ENCODE results near the gene SWI5. TPM values are rescaled to one million over a fixed set of nuclear protein-coding genes. Genes with fewer than 3 reads are reported as not detected.

The SWI5 gene
- total RNA-seq, 3 donors from 2014 or later (not counting 1 experiment from before 2014, with no cell fraction given), result 6.3 to 9.3 (median 8.4) TPM

DNA sequence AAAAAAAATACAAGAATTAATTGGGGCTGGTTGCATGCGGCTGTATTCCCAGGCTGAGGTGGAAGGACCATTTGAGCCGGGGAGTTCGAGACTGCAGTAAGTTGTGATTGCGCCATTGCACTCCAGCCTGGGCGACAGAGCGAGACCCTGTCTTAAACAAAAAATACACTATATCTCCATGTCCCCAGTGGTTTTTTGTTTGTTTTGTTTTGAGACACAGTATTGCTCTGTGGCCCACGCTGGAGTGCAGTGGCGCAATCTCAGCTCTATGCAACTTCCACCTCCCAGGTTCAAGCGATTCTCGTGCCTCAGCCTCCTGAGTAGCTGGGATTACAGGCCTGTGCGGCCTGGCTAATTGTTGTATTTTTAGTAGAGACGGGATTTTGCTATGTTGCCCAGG lies 47.7 kb downstream of the SWI5 start:
- H3K27ac Mint-ChIP-seq, result peak overlapping the region; percentile 94 to 95
- Histone ChIP-seq H3K36me3 (ENCODE audit: control insufficient read depth, insufficient read depth, low read length) (peaks cover 13% of the 10 kb centered on the region), H3K4me3 (ENCODE audit: low read length) (no peak overlapping the region), H3K27ac (ENCODE audit: low read length) (no peak overlapping the region), H3K27me3 (ENCODE audit: control insufficient read depth, insufficient read depth, low read length) (no peaks in the 10 kb centered on the region), H3K4me1 (ENCODE audit: control insufficient read depth, insufficient read depth, low read length) (peaks cover 28% of the 10 kb centered on the region), H3K9me3 (ENCODE audit: control insufficient read depth, insufficient read depth, low read length) (no peaks in the 10 kb centered on the region)
- H3K36me3 Mint-ChIP-seq, result no peaks in the 10 kb centered on the region
- H3K4me3 Mint-ChIP-seq, result peak overlapping the region; percentile 95
- H3K9me3 Mint-ChIP-seq, result no peaks in the 10 kb centered on the region
- TF ChIP-seq, protein P1, sequence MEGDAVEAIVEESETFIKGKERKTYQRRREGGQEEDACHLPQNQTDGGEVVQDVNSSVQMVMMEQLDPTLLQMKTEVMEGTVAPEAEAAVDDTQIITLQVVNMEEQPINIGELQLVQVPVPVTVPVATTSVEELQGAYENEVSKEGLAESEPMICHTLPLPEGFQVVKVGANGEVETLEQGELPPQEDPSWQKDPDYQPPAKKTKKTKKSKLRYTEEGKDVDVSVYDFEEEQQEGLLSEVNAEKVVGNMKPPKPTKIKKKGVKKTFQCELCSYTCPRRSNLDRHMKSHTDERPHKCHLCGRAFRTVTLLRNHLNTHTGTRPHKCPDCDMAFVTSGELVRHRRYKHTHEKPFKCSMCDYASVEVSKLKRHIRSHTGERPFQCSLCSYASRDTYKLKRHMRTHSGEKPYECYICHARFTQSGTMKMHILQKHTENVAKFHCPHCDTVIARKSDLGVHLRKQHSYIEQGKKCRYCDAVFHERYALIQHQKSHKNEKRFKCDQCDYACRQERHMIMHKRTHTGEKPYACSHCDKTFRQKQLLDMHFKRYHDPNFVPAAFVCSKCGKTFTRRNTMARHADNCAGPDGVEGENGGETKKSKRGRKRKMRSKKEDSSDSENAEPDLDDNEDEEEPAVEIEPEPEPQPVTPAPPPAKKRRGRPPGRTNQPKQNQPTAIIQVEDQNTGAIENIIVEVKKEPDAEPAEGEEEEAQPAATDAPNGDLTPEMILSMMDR (IDR thresholded peaks at IDR 0.05), result no peak
- WGBS (ENCODE audit: insufficient coverage), result 92% methylated on average over 11 of the region's 12 CpGs
- ATAC-seq (no peak), DNase-seq (no peak)
- no peaks in the 10 kb centered on the region for H3K27me3 Mint-ChIP-seq (ENCODE audit: low read depth in 2 of 2)
- intact Hi-C loops (cut with micrococcal nuclease), result loop anchor here (5.0 to 10.0 kb wide), 2 partner anchors 46 to 129 kb away; partner anchors contain the start of genes CIZ1, GOLGA2 and SWI5
- H3K4me1 Mint-ChIP-seq, result peaks cover 19 to 24% of the 10 kb centered on the region in 2 donors

DNA sequence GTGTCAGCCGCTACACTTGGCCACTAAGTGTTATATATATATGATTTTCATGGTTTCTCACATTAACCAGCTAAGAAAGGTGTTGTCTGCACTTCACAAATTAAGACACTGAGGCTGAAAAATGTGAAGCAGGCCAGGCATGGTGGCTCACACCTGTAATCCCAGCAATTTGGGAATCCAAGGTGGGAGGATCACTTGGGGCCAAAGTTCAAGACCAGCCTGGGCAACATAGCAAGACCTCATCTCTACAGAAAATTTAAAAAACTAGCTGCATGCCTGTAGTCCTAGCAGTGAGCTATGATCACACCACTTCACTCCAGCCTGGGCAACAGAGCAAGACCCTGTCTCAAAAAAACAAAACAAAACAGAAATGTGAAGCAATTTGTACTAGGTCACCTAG lies 48.3 kb downstream of the SWI5 start:
- Mint-ChIP-seq H3K27me3 (ENCODE audit: low read depth in 2 of 2) (no peaks in the 10 kb centered on the region), H3K36me3 (no peaks in the 10 kb centered on the region), H3K27ac (no peak overlapping the region), H3K4me1 (peaks cover 19 to 24% of the 10 kb centered on the region in 2 donors), H3K4me3 (peak overlapping the region; percentile 35), H3K9me3 (no peaks in the 10 kb centered on the region)
- peaks cover 13% of the 10 kb centered on the region for H3K36me3 ChIP-seq (ENCODE audit: control insufficient read depth, insufficient read depth, low read length)
- H3K4me1 ChIP-seq (ENCODE audit: control insufficient read depth, insufficient read depth, low read length), result peaks cover 28% of the 10 kb centered on the region
- TF ChIP-seq, protein P1 (IDR thresholded peaks at IDR 0.05), result no peak
- no peak for DNase-seq
- no peaks in the 10 kb centered on the region for H3K9me3 ChIP-seq (ENCODE audit: control insufficient read depth, insufficient read depth, low read length)
- no peaks in the 10 kb centered on the region for H3K27me3 ChIP-seq (ENCODE audit: control insufficient read depth, insufficient read depth, low read length)
- H3K27ac ChIP-seq (ENCODE audit: low read length), result no peak overlapping the region
- H3K4me3 ChIP-seq (ENCODE audit: low read length), result no peak overlapping the region
- ATAC-seq, result no peak
- WGBS (ENCODE audit: insufficient coverage), result no CpG with 5 or more reads among the region's 1 CpG
- intact Hi-C loops (cut with micrococcal nuclease), result loop anchor here (5.0 to 10.0 kb wide), 2 partner anchors 47 to 130 kb away; partner anchors contain the start of genes CIZ1, GOLGA2 and SWI5

DNA sequence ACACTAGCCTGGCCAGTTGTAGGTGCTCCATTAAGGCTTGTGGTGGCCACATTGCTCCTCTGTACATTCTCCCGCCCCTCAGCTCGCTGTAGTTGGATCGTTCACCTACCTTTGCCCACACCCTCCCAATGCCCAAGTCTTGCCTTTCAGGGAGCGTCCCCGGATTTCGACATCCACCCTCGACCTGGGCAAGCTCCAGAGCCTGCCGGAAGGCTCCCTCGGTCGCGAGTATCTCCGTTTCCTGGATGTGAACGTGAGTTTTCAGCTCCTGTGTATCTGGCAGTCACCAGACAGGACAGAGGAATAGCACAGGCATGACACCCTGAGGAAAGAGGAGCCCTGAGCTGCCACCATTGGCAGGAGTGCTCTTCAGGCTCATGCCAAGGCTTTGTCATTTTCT lies 49.6 kb downstream of the SWI5 start:
- ATAC-seq, result no peak
- Histone ChIP-seq H3K4me1 (ENCODE audit: control insufficient read depth, insufficient read depth, low read length) (peaks cover 28% of the 10 kb centered on the region), H3K27me3 (ENCODE audit: control insufficient read depth, insufficient read depth, low read length) (no peaks in the 10 kb centered on the region), H3K4me3 (ENCODE audit: low read length) (no peak overlapping the region), H3K9me3 (ENCODE audit: control insufficient read depth, insufficient read depth, low read length) (no peaks in the 10 kb centered on the region), H3K36me3 (ENCODE audit: control insufficient read depth, insufficient read depth, low read length) (peaks cover 13% of the 10 kb centered on the region), H3K27ac (ENCODE audit: low read length) (no peak overlapping the region)
- Mint-ChIP-seq H3K27me3 (ENCODE audit: low read depth in 2 of 2) (no peaks in the 10 kb centered on the region), H3K27ac (no peak overlapping the region), H3K4me3 (no peak overlapping the region), H3K4me1 (peaks cover 19 to 24% of the 10 kb centered on the region in 2 donors), H3K36me3 (no peaks in the 10 kb centered on the region), H3K9me3 (no peaks in the 10 kb centered on the region)
- DNase-seq, result no peak
- 92% methylated on average over 13 of the region's 13 CpGs for WGBS (ENCODE audit: insufficient coverage)
- TF ChIP-seq, protein P1 (IDR thresholded peaks at IDR 0.05), result no peak
- intact Hi-C loops (cut with micrococcal nuclease), result loop anchor here (10.0 kb wide), 1 partner anchor 131 kb away; the partner anchor contains the start of gene CIZ1

DNA sequence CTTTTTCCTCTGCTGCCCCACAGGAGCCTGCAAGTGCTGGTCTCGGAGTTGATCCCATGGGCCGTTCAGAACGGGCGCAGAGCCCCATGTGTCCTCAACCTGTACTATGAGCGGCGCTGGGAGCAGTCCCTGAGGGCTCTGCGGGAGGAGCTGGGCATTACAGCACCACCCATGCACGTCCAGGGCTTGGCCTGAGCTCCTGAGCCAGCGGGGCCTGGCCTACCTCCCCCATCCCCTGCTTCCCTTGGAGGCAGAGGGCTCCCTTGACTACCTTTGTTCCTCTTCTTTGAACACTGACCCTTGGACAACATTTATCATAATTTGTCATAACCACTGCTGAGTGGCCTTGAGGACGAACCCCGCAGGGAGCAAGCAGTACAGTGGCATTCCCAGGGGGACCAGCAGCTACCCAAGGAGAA lies 57.4 kb downstream of the SWI5 start:
- Histone ChIP-seq H3K36me3 (ENCODE audit: control insufficient read depth, insufficient read depth, low read length) (peaks cover 4% of the 10 kb centered on the region), H3K27ac (ENCODE audit: low read length) (no peak overlapping the region), H3K27me3 (ENCODE audit: control insufficient read depth, insufficient read depth, low read length) (no peaks in the 10 kb centered on the region), H3K4me1 (ENCODE audit: control insufficient read depth, insufficient read depth, low read length) (no peaks in the 10 kb centered on the region), H3K4me3 (ENCODE audit: low read length) (no peak overlapping the region), H3K9me3 (ENCODE audit: control insufficient read depth, insufficient read depth, low read length) (no peaks in the 10 kb centered on the region)
- Mint-ChIP-seq H3K36me3 (no peaks in the 10 kb centered on the region), H3K27me3 (ENCODE audit: low read depth in 2 of 2) (no peaks in the 10 kb centered on the region), H3K9me3 (no peaks in the 10 kb centered on the region), H3K27ac (no peak overlapping the region), H3K4me1 (no peaks in the 10 kb centered on the region), H3K4me3 (no peak overlapping the region)
- WGBS (ENCODE audit: insufficient coverage), result 92% methylated on average over 11 of the region's 11 CpGs
- TF ChIP-seq, protein P1 (IDR thresholded peaks at IDR 0.05), result no peak
- intact Hi-C loops (cut with micrococcal nuclease), result no loop called here
- DNase-seq (no peak), ATAC-seq (no peak)

Measured in natural killer cell (primary cell).